GM12878 (cell line): ENCODE measurements around the gene KIAA1217. TPM values are rescaled to one million over a fixed set of nuclear protein-coding genes. Genes with fewer than 3 reads are reported as not detected.

Experiments used
- ATAC-seq: fragments of 200-7000 bp; cut with Tn5 transposase; 3 replicates; pipeline ENCODE4 v1.9.1; 2020; ENCODE audit warnings: mild to moderate bottlenecking, moderate library complexity
- BruUV-seq: library from RNA; stranded (reverse); fragments of 400-500 nt; replicated peaks from 2 replicates; lab custom pipeline; 2021; lab: Mats Ljungman, UMichigan
- CTCF ChIA-PET: fragments of 300-600 bp; sonication (Branson Sonifier 250); formaldehyde crosslinking; extraction: SDS; loops from one replicate; lab custom pipeline; 2021; ENCODE audit warnings: inconsistent platforms; lab: Yijun Ruan, JAX
- POLR2A ChIA-PET: fragments of 350-600 bp; formaldehyde crosslinking; extraction: SDS; loops from one replicate; lab custom pipeline; 2021; ENCODE audit warnings: inconsistent platforms; lab: Charles Lee
- RAD21 ChIA-PET: fragments of 300-600 bp; sonication (Branson Sonifier 250); formaldehyde crosslinking; loops from one replicate; lab custom pipeline; 2023; ENCODE audit warnings: antibody characterized with exemption; ENCODE audit not compliant: unreplicated experiment; lab: Charles Lee
- SMC1A ChIA-PET: fragments of 300-600 bp; sonication (Branson Sonifier 250); formaldehyde crosslinking; loops from one replicate; lab custom pipeline; 2023; ENCODE audit not compliant: unreplicated experiment, uncharacterized antibody; lab: Charles Lee
- DNase-seq: peaks from one replicate; pipeline ENCODE4 v3.0.0-alpha.2; 2011; ENCODE audit warnings: low read depth, low spot score
- FAIRE-seq: peaks from 3 replicates; lab custom pipeline; 2011; peaks lifted over from hg19 to GRCh38; lab: Jason Lieb, UNC
- H2AFZ ChIP-seq: 2 replicates; pipeline ENCODE4 v1.6.0; 2011; ENCODE audit warnings: low read depth, low read length, control low read depth; ENCODE audit not compliant: control insufficient read depth
- H3K27ac ChIP-seq: 2 replicates; pipeline ENCODE4 v1.5.1; 2011; ENCODE audit warnings: control low read depth; ENCODE audit not compliant: control insufficient read depth, insufficient read depth
- H3K27me3 ChIP-seq, 2 experiments: replicated peaks in 1 of 2; 2 replicates each; pipeline versions ENCODE4 v1.6.0 to v1.6.1; 2011; ENCODE audit warnings: low read length in 1 of 2; ENCODE audit not compliant: control insufficient read depth in 2 of 2, insufficient read depth in 2 of 2
- H3K36me3 ChIP-seq, 2 experiments: 2 replicates each; pipeline ENCODE4 v1.5.1; 2011; ENCODE audit warnings: low read length in 1 of 2; ENCODE audit not compliant: control insufficient read depth in 2 of 2, insufficient read depth in 2 of 2
- H3K4me1 ChIP-seq: 2 replicates; pipeline ENCODE4 v1.6.1; 2011; ENCODE audit warnings: mild to moderate bottlenecking, low read length, moderate library complexity, mixed read lengths; ENCODE audit not compliant: control insufficient read depth, insufficient read depth
- H3K4me2 ChIP-seq: 2 replicates; pipeline ENCODE4 v1.6.0; 2011; ENCODE audit warnings: control low read depth; ENCODE audit not compliant: control insufficient read depth, insufficient read depth
- H3K4me3 ChIP-seq: fragments of 200-600 bp; sonication (generic); 2 replicates; pipeline ENCODE4 v1.5.1; 2016
- H3K79me2 ChIP-seq: 2 replicates; pipeline ENCODE4 v1.6.0; 2011; ENCODE audit warnings: low read length; ENCODE audit not compliant: control insufficient read depth, insufficient read depth
- H3K9ac ChIP-seq: 2 replicates; pipeline ENCODE4 v1.8.0; 2011; ENCODE audit warnings: low read length, control low read depth, mixed read lengths; ENCODE audit not compliant: control insufficient read depth, insufficient read depth
- H3K9me3 ChIP-seq: replicated peaks from 3 replicates; pipeline ENCODE4 v1.5.1; 2011; ENCODE audit warnings: mild to moderate bottlenecking, low read length; ENCODE audit not compliant: control insufficient read depth, insufficient read depth
- H4K20me1 ChIP-seq: 2 replicates; pipeline ENCODE4 v1.6.0; 2011; ENCODE audit not compliant: control insufficient read depth, insufficient read depth
- BRCA1 ChIP-seq: IDR thresholded peaks from 2 replicates; pipeline ENCODE4 v1.6.1; 2011; ENCODE audit warnings: low read depth, low read length, improper control_type of control experiment
- CHD4 ChIP-seq: fragments of 200-600 bp; sonication (generic); IDR thresholded peaks from 2 replicates; pipeline ENCODE4 v1.6.1; 2016; ENCODE audit warnings: mild to moderate bottlenecking
- CREM ChIP-seq: IDR thresholded peaks from 2 replicates; pipeline ENCODE4 v1.6.1; 2014; ENCODE audit warnings: antibody characterized with exemption, low read depth
- EP300 ChIP-seq, 2 experiments: fragments of 150-350 bp in 1 of 2; IDR thresholded peaks; 2 replicates each; pipeline ENCODE4 v1.6.1; 2011 to 2012; ENCODE audit warnings: low read depth in 2 of 2, low read length in 2 of 2, borderline replicate concordance in 1 of 2, improper control_type of control experiment in 1 of 2, inconsistent platforms in 1 of 2; ENCODE audit not compliant: control insufficient read depth in 1 of 2
- IKZF2 ChIP-seq, 2 experiments: fragments of 450-650 bp; IDR thresholded peaks; 2 replicates each; pipeline ENCODE4 v1.6.1; 2017; ENCODE audit warnings: mild to moderate bottlenecking in 2 of 2, moderate library complexity in 2 of 2
- JUNB ChIP-seq: IDR thresholded peaks from 2 replicates; pipeline ENCODE4 v1.6.1; 2016; ENCODE audit warnings: antibody characterized with exemption, mild to moderate bottlenecking
- NBN ChIP-seq: fragments of 450-650 bp; IDR thresholded peaks from 2 replicates; pipeline ENCODE4 v1.6.1; 2016
- RBBP5 ChIP-seq: fragments of 200-600 bp; sonication (generic); conservative IDR thresholded peaks from 2 replicates; pipeline ENCODE4 v1.6.1; 2016
- SMC3 ChIP-seq: IDR thresholded peaks from 2 replicates; pipeline ENCODE4 v1.6.1; 2011; ENCODE audit warnings: low read length, improper control_type of control experiment, borderline replicate concordance
- STAT3 ChIP-seq: IDR thresholded peaks from 2 replicates; pipeline ENCODE4 v1.6.1; 2011; ENCODE audit warnings: low read depth, low read length, improper control_type of control experiment
- TAF1 ChIP-seq: IDR thresholded peaks from 2 replicates; pipeline ENCODE4 v1.6.1; 2011; ENCODE audit warnings: mild to moderate bottlenecking, low read depth, low read length, borderline replicate concordance
- TCF3 ChIP-seq: IDR thresholded peaks from 2 replicates; pipeline ENCODE4 v1.6.1; 2012; ENCODE audit warnings: low read depth, mild to moderate bottlenecking, low read length, borderline replicate concordance; ENCODE audit not compliant: insufficient read depth
- WRNIP1 ChIP-seq: IDR thresholded peaks from 2 replicates; pipeline ENCODE4 v1.6.1; 2011; ENCODE audit warnings: low read depth, low read length, improper control_type of control experiment, borderline replicate concordance
- YBX1 ChIP-seq: fragments of 450-650 bp; IDR thresholded peaks from 2 replicates; pipeline ENCODE4 v1.6.1; 2016; ENCODE audit warnings: antibody characterized with exemption
- whole genome bisulfite sequencing: methylation state at CpG from one replicate; pipeline ENCODE4 v1.1.6; 2016; ENCODE audit warnings: low lambda C conversion rate; ENCODE audit not compliant: insufficient replicate concordance, insufficient coverage; ENCODE audit errors: missing lambda C conversion rate; 5-methylcytosine and 5-hydroxymethylcytosine counted together
- in situ Hi-C: fragments of 300-500 bp; cut with MboI; formaldehyde crosslinking; loops from 9 replicates; pipeline ENCODE4 v1.14.3; 2018; ENCODE audit warnings: mixed read lengths
- intact Hi-C: fragments of 100-400 bp; cut with micrococcal nuclease; formaldehyde crosslinking; loops from one replicate; pipeline ENCODE4 v1.14.2; 2022; ENCODE audit not compliant: unreplicated experiment
- polyA plus RNA-seq, 11 experiments: library from polyadenylated mRNA; depleted of rRNA in 4 of 11; unstranded in 6 of 11; stranded (reverse) in 5 of 11; fragments of >200 nt; fragmentation: Nextera tagmentation in 4 of 11; fragmentation: Illumina TruSeq in 1 of 11; extraction: Ambion mirVana in 4 of 11; extraction: Trizol in 1 of 11; gene quantifications; 1 replicate in 1 of 11; 2 replicates in 10 of 11; pipeline versions ENCODE4 v1.2.1 to v1.2.3, GENCODE V29; 2011 to 2016; ENCODE audit warnings: inconsistent platforms in 2 of 11, missing spikeins in 2 of 11, low read depth in 1 of 11
- total RNA-seq, 4 experiments: library from RNA; depleted of rRNA in 3 of 4; stranded (reverse); fragments of >200 nt in 3 of 4; fragmentation: Illumina TruSeq in 1 of 4; extraction: Trizol in 1 of 4; gene quantifications; 2 replicates each; pipeline versions ENCODE4 v1.2.1 to v1.2.3, GENCODE V29; 2013 to 2021
- TF ChIP-seq, protein P1 (sequence below): fragments of 150-350 bp; IDR thresholded peaks from 2 replicates; pipeline ENCODE4 v1.6.1; 2014; ENCODE audit warnings: mild to moderate bottlenecking, low read depth, low read length
- TF ChIP-seq, protein P2 (sequence below): IDR thresholded peaks from 2 replicates; pipeline ENCODE4 v1.6.1; 2012; ENCODE audit warnings: mild to moderate bottlenecking, low read depth, low read length
- TF ChIP-seq, protein P3 (sequence below): fragments of 450-650 bp; IDR thresholded peaks from 2 replicates; pipeline ENCODE4 v1.6.1; 2016; ENCODE audit warnings: mild to moderate bottlenecking
- TF ChIP-seq, protein P4 (sequence below): IDR thresholded peaks from 2 replicates; pipeline ENCODE4 v1.6.1; 2011; ENCODE audit warnings: low read depth, low read length, improper control_type of control experiment, borderline replicate concordance

The KIAA1217 gene
- total and polyA plus RNA-seq, 10 of the 15 experiments (the other 5 are each of a cell fraction or from before 2014, with no cell fraction given) = 0.57 to 3.8 (median 2.1) TPM

DNA sequence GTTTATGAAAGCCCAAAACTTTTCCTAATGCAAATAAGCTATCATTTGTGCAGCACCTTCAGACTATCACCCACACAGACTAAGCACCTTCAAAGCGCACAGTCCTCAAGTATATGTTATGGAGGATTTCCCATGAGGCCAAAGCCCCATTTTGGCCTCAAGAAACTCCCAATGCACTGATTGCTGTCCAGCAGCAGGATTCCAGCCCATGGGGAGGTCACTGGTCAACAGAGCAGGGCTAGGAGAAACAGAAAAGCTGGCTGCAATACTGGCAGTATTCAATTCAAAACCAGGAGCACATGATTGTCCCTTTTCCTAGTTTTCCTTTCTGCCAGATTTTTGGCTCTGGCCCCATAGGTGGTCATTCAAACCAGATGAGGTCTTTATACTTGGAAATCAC lies 24.5 kb upstream of the KIAA1217 start:
- ChIA-PET RAD21 (interaction anchor here (1.0 kb wide), 1 partner anchor 13 kb away, joined by 3 read pairs; no protein-coding TSS in a partner anchor), SMC1A (interaction anchor here (1.4 kb wide), 1 partner anchor 189 kb away, joined by 3 read pairs; no protein-coding TSS in a partner anchor), POLR2A (no interaction called here), CTCF (interaction anchor here (0.9 kb wide), 1 partner anchor 322 kb away, joined by 3 read pairs; no protein-coding TSS in a partner anchor)
- intact Hi-C loops (no loop called here), in situ Hi-C loops (no loop called here)
- DNase-seq (no peak), ATAC-seq (no peak), FAIRE-seq (no peak)
- Histone ChIP-seq H3K9me3 (no peaks in the 10 kb centered on the region), H3K27ac (no peak overlapping the region), H3K4me2 (no peak overlapping the region), H4K20me1 (no peaks in the 10 kb centered on the region), H3K79me2 (no peaks in the 10 kb centered on the region), H3K9ac (no peak overlapping the region), H3K4me3 (no peak overlapping the region), H3K27me3 (no peaks in the 10 kb centered on the region), H3K36me3 (no peaks in the 10 kb centered on the region), H2AFZ (no peak overlapping the region), H3K4me1 (no peaks in the 10 kb centered on the region)
- BruUV-seq = no TSS peak
- WGBS = 50% methylated on average over 1 of the region's 1 CpG
- TF ChIP-seq YBX1 (no peak), JUNB (no peak), CHD4 (no peak), BRCA1 (no peak), TAF1 (no peak), STAT3 (no peak), RBBP5 (no peak), WRNIP1 (no peak), IKZF2 (IDR thresholded peaks at IDR 0.05) (no peak), TCF3 (no peak), EP300 (IDR thresholded peaks at IDR 0.05; ENCODE audit: borderline replicate concordance in 1 of 2, control insufficient read depth in 1 of 2, low read depth in 2 of 2, low read length in 2 of 2) (no peak), SMC3 (no peak), CREM (no peak), NBN (no peak)
- TF ChIP-seq, protein P1, sequence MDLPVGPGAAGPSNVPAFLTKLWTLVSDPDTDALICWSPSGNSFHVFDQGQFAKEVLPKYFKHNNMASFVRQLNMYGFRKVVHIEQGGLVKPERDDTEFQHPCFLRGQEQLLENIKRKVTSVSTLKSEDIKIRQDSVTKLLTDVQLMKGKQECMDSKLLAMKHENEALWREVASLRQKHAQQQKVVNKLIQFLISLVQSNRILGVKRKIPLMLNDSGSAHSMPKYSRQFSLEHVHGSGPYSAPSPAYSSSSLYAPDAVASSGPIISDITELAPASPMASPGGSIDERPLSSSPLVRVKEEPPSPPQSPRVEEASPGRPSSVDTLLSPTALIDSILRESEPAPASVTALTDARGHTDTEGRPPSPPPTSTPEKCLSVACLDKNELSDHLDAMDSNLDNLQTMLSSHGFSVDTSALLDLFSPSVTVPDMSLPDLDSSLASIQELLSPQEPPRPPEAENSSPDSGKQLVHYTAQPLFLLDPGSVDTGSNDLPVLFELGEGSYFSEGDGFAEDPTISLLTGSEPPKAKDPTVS = no peak
- TF ChIP-seq, protein P2, sequence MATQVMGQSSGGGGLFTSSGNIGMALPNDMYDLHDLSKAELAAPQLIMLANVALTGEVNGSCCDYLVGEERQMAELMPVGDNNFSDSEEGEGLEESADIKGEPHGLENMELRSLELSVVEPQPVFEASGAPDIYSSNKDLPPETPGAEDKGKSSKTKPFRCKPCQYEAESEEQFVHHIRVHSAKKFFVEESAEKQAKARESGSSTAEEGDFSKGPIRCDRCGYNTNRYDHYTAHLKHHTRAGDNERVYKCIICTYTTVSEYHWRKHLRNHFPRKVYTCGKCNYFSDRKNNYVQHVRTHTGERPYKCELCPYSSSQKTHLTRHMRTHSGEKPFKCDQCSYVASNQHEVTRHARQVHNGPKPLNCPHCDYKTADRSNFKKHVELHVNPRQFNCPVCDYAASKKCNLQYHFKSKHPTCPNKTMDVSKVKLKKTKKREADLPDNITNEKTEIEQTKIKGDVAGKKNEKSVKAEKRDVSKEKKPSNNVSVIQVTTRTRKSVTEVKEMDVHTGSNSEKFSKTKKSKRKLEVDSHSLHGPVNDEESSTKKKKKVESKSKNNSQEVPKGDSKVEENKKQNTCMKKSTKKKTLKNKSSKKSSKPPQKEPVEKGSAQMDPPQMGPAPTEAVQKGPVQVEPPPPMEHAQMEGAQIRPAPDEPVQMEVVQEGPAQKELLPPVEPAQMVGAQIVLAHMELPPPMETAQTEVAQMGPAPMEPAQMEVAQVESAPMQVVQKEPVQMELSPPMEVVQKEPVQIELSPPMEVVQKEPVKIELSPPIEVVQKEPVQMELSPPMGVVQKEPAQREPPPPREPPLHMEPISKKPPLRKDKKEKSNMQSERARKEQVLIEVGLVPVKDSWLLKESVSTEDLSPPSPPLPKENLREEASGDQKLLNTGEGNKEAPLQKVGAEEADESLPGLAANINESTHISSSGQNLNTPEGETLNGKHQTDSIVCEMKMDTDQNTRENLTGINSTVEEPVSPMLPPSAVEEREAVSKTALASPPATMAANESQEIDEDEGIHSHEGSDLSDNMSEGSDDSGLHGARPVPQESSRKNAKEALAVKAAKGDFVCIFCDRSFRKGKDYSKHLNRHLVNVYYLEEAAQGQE = no peak
- TF ChIP-seq, protein P3, sequence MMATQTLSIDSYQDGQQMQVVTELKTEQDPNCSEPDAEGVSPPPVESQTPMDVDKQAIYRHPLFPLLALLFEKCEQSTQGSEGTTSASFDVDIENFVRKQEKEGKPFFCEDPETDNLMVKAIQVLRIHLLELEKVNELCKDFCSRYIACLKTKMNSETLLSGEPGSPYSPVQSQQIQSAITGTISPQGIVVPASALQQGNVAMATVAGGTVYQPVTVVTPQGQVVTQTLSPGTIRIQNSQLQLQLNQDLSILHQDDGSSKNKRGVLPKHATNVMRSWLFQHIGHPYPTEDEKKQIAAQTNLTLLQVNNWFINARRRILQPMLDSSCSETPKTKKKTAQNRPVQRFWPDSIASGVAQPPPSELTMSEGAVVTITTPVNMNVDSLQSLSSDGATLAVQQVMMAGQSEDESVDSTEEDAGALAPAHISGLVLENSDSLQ = no peak
- TF ChIP-seq, protein P4, sequence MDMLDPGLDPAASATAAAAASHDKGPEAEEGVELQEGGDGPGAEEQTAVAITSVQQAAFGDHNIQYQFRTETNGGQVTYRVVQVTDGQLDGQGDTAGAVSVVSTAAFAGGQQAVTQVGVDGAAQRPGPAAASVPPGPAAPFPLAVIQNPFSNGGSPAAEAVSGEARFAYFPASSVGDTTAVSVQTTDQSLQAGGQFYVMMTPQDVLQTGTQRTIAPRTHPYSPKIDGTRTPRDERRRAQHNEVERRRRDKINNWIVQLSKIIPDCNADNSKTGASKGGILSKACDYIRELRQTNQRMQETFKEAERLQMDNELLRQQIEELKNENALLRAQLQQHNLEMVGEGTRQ = no peak
